ENCODE measurements around the gene NLK.
"Not testable (repeated sequence)": the region's sequence is repeated elsewhere in the genome, so short reads cannot be mapped to it uniquely, and the experiment has no call there.

NLK gene

DNA sequence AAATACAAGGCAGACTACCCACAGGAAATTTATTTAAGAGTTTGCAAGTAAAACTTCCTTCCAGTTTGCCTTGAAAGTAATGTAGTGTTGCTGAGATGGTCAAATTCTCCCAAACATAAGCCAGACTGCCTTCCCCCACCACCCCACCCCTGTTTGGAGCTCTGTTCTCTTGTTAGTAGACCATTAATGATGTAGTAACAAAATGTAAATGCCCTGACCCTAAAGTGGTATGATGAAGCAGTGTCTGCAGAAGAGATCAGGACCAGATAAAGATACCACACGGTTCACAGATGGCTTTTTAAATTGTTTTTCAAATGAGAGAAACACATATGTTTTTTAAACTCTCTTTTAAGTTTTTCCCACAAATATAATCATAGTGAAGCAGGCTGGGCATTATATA is 140.1 kb downstream of the NLK start:
- peaks cover 26% of the 10 kb centered on the region for H3K36me3 ChIP-seq (ENCODE audit: insufficient read depth, low read length)
- H3K9me3 ChIP-seq (replicated peaks; ENCODE audit: low read length) = no peaks in the 10 kb centered on the region
- H3K4me2 ChIP-seq (ENCODE audit: low read length) = no peak overlapping the region
- no peaks in the 10 kb centered on the region for H3K27me3 ChIP-seq (ENCODE audit: control insufficient read depth, insufficient read depth, low read length)
- H3K4me3 ChIP-seq (ENCODE audit: low read length) = no peak overlapping the region
- H3K9ac ChIP-seq (ENCODE audit: low read depth, low read length) = no peak overlapping the region
- peaks cover 5% of the 10 kb centered on the region for H3K4me1 ChIP-seq (ENCODE audit: control insufficient read depth, insufficient read depth, low read length)

DNA sequence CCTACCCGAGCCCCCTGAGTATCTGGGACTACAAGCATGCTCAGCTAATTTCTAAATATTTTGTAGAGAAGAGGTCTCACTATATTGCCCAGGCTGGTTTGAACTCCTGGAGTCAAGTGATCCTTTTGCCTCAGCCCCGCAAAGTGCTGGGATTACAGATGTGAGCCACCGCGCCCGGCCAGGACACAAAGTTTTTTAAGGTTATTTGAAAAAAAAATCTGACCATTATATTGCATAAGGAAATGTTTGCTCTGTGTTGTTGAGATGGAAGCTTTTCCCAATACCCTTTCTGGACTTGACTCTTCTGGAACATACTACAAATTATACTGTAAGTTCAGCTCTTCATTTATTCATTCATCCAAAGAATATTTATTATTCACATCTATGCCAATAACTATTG is 143.2 kb downstream of the NLK start:
- Histone ChIP-seq H3K4me3 (ENCODE audit: low read length) (no peak overlapping the region), H3K9me3 (replicated peaks; ENCODE audit: low read length) (no peaks in the 10 kb centered on the region), H3K36me3 (ENCODE audit: insufficient read depth, low read length) (peaks cover 28% of the 10 kb centered on the region), H3K27me3 (ENCODE audit: control insufficient read depth, insufficient read depth, low read length) (no peaks in the 10 kb centered on the region), H3K4me2 (ENCODE audit: low read length) (no peak overlapping the region), H3K9ac (ENCODE audit: low read depth, low read length) (no peak overlapping the region), H3K4me1 (ENCODE audit: control insufficient read depth, insufficient read depth, low read length) (no peaks in the 10 kb centered on the region)

DNA sequence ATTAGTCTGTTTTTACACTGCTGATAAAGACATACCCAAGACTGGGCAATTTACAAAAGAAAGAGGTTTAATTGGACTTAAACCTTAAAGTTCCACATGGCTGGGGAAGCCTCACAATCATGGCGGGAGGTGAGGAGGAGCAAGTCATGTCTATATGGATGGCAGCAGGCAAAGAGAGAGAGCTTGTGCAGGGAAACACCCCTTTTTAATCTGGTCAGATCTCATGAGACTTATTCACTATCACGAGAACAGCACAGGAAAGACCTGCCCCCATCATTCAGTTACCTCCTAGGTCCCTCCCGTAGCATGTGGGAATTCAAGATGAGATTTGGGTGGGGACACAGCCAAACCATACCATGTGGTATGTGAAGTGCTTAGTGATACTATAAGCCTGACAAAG is 144.0 kb downstream of the NLK start:
- H3K9ac ChIP-seq (ENCODE audit: low read depth, low read length); H3K4me2 ChIP-seq (ENCODE audit: low read length); H3K4me1 ChIP-seq (ENCODE audit: control insufficient read depth, insufficient read depth, low read length); H3K9me3 ChIP-seq (replicated peaks; ENCODE audit: low read length); H3K27me3 ChIP-seq (ENCODE audit: control insufficient read depth, insufficient read depth, low read length); H3K4me3 ChIP-seq (ENCODE audit: low read length): not testable (repeated sequence)
- peaks cover 28% of the 10 kb centered on the region for H3K36me3 ChIP-seq (ENCODE audit: insufficient read depth, low read length)

DNA sequence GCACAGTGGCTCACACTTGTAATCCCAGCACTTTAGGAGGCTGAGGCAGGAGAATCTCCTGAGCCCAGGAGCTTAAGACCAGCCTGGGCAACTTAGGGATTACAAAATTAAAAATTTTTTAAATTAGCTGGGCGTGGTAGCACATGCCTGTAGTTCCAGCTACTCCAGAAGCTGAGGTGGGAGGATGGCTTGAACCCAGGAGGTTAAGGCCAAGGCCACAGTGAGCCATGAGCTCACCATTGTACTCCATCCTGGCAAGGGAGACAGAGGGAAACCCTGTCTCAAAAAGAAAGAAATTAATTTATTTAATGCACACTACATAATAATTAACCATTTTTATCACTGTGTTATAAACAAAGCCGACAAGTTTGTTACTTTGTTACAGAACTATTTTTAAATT is 145.5 kb downstream of the NLK start:
- Histone ChIP-seq H3K27me3 (ENCODE audit: control insufficient read depth, insufficient read depth, low read length) (no peaks in the 10 kb centered on the region), H3K9me3 (replicated peaks; ENCODE audit: low read length) (no peaks in the 10 kb centered on the region)

DNA sequence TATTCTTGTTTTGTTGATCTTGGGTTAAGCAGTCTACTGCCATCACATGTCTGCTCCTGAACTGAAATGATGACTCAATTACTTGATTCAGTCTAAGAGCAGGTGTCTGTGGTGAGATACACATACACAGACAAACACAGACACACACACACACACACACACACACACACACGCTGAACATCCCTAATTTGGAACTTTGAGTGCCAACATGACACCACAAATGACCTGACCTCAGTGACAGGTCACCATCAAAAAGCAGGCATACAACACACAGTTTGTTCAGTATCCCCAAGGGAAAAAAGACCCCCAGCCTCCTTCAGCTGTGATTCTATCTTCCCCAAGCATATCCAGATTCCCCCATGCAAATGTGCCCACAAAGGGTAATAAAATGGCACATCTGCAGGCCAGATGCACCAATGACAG is 146.4 kb downstream of the NLK start:
- peaks cover 13% of the 10 kb centered on the region for H3K4me1 ChIP-seq (ENCODE audit: control insufficient read depth, insufficient read depth, low read length)
- no peak overlapping the region for H3K4me2 ChIP-seq (ENCODE audit: low read length)
- no peaks in the 10 kb centered on the region for H3K9me3 ChIP-seq (replicated peaks; ENCODE audit: low read length)
- H3K4me3 ChIP-seq (ENCODE audit: low read length) = no peak overlapping the region
- no peaks in the 10 kb centered on the region for H3K27me3 ChIP-seq (ENCODE audit: control insufficient read depth, insufficient read depth, low read length)
- H3K9ac ChIP-seq (ENCODE audit: low read depth, low read length) = no peak overlapping the region
- H3K36me3 ChIP-seq (ENCODE audit: insufficient read depth, low read length) = peaks cover 35% of the 10 kb centered on the region

More for the DNA sequence above, 145.5 kb downstream of the NLK start:
- H3K4me2 ChIP-seq (ENCODE audit: low read length) = no peak overlapping the region
- H3K36me3 ChIP-seq (ENCODE audit: insufficient read depth, low read length) = peaks cover 31% of the 10 kb centered on the region
- H3K4me1 ChIP-seq (ENCODE audit: control insufficient read depth, insufficient read depth, low read length) = peaks cover 13% of the 10 kb centered on the region
- no peak overlapping the region for H3K4me3 ChIP-seq (ENCODE audit: low read length)
- H3K9ac ChIP-seq (ENCODE audit: low read depth, low read length) = no peak overlapping the region

DNA sequence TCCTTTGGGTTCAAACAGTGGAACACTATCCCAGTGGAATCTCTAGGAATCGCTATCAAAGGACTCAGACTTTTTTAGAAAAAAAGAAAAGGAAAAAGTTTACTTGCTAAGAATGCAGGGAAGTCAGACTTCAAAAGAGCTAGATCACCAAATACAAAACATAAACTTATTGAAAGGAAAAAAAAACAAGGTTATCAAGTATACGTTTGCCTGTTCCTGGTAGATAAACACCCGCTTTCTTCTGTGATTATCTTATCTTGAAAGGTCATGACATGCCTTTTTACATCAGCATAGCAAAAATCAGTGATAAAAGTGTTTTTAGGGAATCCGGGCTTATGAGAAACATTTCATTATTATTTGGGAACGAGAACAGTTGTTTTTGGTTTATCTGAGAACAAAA is 147.2 kb downstream of the NLK start:
- Histone ChIP-seq H3K36me3 (ENCODE audit: insufficient read depth, low read length) (peaks cover 39% of the 10 kb centered on the region), H3K4me1 (ENCODE audit: control insufficient read depth, insufficient read depth, low read length) (peaks cover 13% of the 10 kb centered on the region), H3K9me3 (replicated peaks; ENCODE audit: low read length) (no peaks in the 10 kb centered on the region), H3K4me2 (ENCODE audit: low read length) (no peak overlapping the region), H3K4me3 (ENCODE audit: low read length) (no peak overlapping the region), H3K9ac (ENCODE audit: low read depth, low read length) (no peak overlapping the region), H3K27me3 (ENCODE audit: control insufficient read depth, insufficient read depth, low read length) (no peaks in the 10 kb centered on the region)

DNA sequence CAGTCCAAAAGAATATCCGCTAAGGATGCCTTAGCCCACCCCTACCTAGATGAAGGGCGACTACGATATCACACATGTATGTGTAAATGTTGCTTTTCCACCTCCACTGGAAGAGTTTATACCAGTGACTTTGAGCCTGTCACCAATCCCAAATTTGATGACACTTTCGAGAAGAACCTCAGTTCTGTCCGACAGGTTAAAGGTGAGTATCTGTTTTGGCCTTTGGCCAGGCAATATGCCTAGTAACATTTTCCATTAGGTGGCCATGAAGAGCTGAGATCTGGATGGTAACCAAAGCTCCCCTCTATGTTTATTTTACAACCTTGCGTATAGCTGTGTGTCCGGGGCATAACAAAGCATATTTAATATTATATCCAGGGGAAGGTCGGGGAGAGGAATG is 148.5 kb downstream of the NLK start:
- Histone ChIP-seq H3K4me2 (ENCODE audit: low read length) (no peak overlapping the region), H3K9ac (ENCODE audit: low read depth, low read length) (no peak overlapping the region), H3K9me3 (replicated peaks; ENCODE audit: low read length) (no peaks in the 10 kb centered on the region)

DNA sequence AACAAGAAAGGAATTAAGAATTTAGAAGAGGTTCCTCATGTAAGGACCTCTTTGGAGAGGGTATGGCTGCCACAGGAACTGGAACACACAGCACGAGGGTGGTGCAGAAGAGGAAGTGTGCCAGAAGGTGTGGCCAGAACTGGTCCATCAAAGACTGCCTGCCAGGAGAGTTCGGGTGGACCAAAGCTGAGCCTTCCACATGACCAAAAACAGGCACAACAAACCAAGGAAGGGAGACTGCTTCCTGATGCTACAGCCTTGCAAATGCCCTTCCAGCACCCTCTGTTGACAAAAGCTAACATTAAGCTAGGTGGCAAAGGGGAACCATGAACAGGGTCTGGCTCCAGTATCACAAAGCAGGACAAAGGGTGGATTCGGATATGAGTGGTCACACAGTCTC is 150.8 kb downstream of the NLK start:
- no peaks in the 10 kb centered on the region for H3K27me3 ChIP-seq (ENCODE audit: control insufficient read depth, insufficient read depth, low read length)
- peaks cover 13% of the 10 kb centered on the region for H3K4me1 ChIP-seq (ENCODE audit: control insufficient read depth, insufficient read depth, low read length)
- peaks cover 33% of the 10 kb centered on the region for H3K36me3 ChIP-seq (ENCODE audit: insufficient read depth, low read length)
- H3K4me2 ChIP-seq (ENCODE audit: low read length) = no peak overlapping the region
- H3K4me3 ChIP-seq (ENCODE audit: low read length) = no peak overlapping the region
- H3K9me3 ChIP-seq (replicated peaks; ENCODE audit: low read length) = no peaks in the 10 kb centered on the region
- H3K9ac ChIP-seq (ENCODE audit: low read depth, low read length) = no peak overlapping the region

More for the DNA sequence above, 148.5 kb downstream of the NLK start:
- Histone ChIP-seq H3K36me3 (ENCODE audit: insufficient read depth, low read length) (peaks cover 38% of the 10 kb centered on the region), H3K4me1 (ENCODE audit: control insufficient read depth, insufficient read depth, low read length) (peaks cover 13% of the 10 kb centered on the region), H3K4me3 (ENCODE audit: low read length) (no peak overlapping the region), H3K27me3 (ENCODE audit: control insufficient read depth, insufficient read depth, low read length) (no peaks in the 10 kb centered on the region)

DNA sequence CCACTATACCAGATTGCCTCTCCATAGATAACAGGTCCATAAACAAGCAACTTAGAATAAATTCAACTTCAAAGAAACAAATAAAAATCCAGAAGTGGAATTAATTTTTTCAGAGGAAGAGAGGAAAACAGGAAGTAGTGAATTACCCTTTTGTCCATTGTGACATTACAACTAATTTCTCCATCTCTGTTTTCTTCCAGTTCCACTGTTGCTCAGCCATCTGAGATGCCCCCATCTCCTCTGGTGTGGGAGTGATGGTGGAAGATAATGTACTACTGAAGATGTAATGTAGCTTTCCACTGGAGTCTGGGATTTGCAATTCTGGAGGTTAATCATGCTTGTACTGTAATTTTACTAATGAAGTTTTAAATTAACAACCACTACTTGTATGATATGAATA is 151.9 kb downstream of the NLK start:
- Histone ChIP-seq H3K36me3 (ENCODE audit: insufficient read depth, low read length) (peaks cover 25% of the 10 kb centered on the region), H3K4me2 (ENCODE audit: low read length) (no peak overlapping the region), H3K27me3 (ENCODE audit: control insufficient read depth, insufficient read depth, low read length) (no peaks in the 10 kb centered on the region), H3K4me1 (ENCODE audit: control insufficient read depth, insufficient read depth, low read length) (peaks cover 13% of the 10 kb centered on the region), H3K9ac (ENCODE audit: low read depth, low read length) (no peak overlapping the region), H3K4me3 (ENCODE audit: low read length) (no peak overlapping the region), H3K9me3 (replicated peaks; ENCODE audit: low read length) (no peaks in the 10 kb centered on the region)

DNA sequence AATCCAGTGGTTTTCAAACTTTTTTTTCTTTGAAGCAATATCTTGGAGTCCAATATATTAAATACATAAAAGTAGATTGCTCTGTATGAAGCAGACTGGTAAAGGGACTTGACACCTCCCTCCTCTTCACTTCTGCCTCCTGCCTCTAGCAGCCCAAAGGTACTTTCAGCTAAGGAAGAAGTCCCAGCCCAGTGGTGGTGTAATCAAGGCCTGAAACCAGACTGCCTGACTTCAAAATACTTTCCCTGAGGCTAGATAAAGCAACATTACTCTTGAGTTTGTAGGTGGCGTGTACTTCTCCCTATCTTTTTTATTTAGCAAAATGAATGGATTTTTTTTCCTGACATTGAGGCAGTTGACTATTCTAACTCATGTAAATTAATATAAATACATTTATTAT is 154.2 kb downstream of the NLK start:
- Histone ChIP-seq H3K9me3 (replicated peaks; ENCODE audit: low read length) (no peaks in the 10 kb centered on the region), H3K27me3 (ENCODE audit: control insufficient read depth, insufficient read depth, low read length) (no peaks in the 10 kb centered on the region), H3K4me3 (ENCODE audit: low read length) (no peak overlapping the region), H3K36me3 (ENCODE audit: insufficient read depth, low read length) (peaks cover 25% of the 10 kb centered on the region), H3K4me1 (ENCODE audit: control insufficient read depth, insufficient read depth, low read length) (peaks cover 3% of the 10 kb centered on the region), H3K4me2 (ENCODE audit: low read length) (no peak overlapping the region), H3K9ac (ENCODE audit: low read depth, low read length) (no peak overlapping the region)

DNA sequence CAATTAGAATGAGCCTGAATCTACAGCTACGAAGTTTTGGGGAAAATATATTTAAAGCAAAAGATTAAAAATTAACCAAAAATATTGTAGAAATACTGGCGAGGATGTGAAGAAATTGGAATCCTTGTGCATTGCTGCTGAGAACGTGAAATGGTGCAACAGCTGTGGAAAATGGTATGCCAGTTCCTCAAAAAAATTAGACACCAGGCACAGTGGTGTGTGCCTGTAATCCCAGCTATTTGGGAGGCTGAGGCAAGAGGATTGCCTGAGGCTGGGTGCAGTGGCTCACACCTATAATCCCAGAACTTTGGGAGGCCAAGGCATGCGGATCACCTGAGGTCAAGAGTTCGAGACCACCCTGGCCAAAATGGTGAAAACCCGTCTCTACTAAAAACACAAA is 156.6 kb downstream of the NLK start:
- H3K4me1 ChIP-seq (ENCODE audit: control insufficient read depth, insufficient read depth, low read length) = no peaks in the 10 kb centered on the region
- H3K27me3 ChIP-seq (ENCODE audit: control insufficient read depth, insufficient read depth, low read length) = no peaks in the 10 kb centered on the region
- no peak overlapping the region for H3K9ac ChIP-seq (ENCODE audit: low read depth, low read length)
- peaks cover 15% of the 10 kb centered on the region for H3K36me3 ChIP-seq (ENCODE audit: insufficient read depth, low read length)
- H3K9me3 ChIP-seq (replicated peaks; ENCODE audit: low read length) = no peaks in the 10 kb centered on the region
- H3K4me2 ChIP-seq (ENCODE audit: low read length) = no peak overlapping the region
- no peak overlapping the region for H3K4me3 ChIP-seq (ENCODE audit: low read length)

DNA sequence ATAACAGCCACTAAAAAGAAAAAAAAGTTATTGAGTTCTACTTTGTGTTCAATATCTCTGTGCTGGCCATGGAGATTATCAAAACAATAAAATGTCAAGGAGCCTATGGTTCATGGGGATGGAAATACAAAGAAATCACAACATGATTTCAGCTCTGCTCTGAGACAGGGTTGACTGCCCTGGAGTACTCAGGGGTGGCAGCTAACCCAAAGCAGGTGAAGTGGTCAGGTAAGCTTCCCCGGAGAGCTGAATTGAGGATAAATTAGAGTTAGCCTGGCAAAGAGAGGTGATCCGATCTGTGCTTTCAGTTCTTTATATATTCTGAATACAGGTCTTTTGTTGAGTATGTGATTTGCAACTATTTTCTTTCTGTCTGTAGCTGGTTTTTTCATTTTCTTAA is 157.3 kb downstream of the NLK start:
- H3K36me3 ChIP-seq (ENCODE audit: insufficient read depth, low read length) = peaks cover 11% of the 10 kb centered on the region
- H3K4me2 ChIP-seq (ENCODE audit: low read length) = no peak overlapping the region
- no peak overlapping the region for H3K4me3 ChIP-seq (ENCODE audit: low read length)
- no peak overlapping the region for H3K9ac ChIP-seq (ENCODE audit: low read depth, low read length)
- no peaks in the 10 kb centered on the region for H3K4me1 ChIP-seq (ENCODE audit: control insufficient read depth, insufficient read depth, low read length)
- H3K27me3 ChIP-seq (ENCODE audit: control insufficient read depth, insufficient read depth, low read length) = no peaks in the 10 kb centered on the region
- no peaks in the 10 kb centered on the region for H3K9me3 ChIP-seq (replicated peaks; ENCODE audit: low read length)

Measured in skeletal muscle satellite cell (primary cell).